Measurements from ENCODE around the gene HMOX1.

The HMOX1 gene

GRCh38 chr22:35409783-35410662 is 29.1 kb downstream of the HMOX1 start:
- DNase-seq = no peak

DNA sequence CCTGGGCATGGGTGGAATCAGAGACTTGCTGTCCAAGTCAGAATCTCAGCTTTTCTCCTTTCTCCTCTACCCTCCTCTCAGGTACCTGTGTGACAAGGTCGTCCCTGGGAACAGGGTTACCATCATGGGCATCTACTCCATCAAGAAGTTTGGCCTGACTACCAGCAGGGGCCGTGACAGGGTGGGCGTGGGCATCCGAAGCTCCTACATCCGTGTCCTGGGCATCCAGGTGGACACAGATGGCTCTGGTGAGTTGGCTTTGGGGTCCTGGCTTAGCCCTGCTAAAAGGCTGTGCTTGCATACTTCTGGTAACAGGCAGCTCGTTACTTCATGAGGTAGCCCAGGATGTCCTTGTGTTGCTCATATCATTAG is 29.8 kb downstream of the HMOX1 start:
- no peak for DNase-seq

GRCh38 chr22:35411102-35411501 is 30.2 kb downstream of the HMOX1 start:
- DNase-seq = no peak

- DNase-seq = no peak
Measured at GRCh38 chr22:35413624-35414023, 32.7 kb downstream of the HMOX1 start.

- DNase-seq = no peak
Measured at GRCh38 chr22:35417606-35418005, 36.7 kb downstream of the HMOX1 start.

GRCh38 chr22:35418088-35418487 is 37.2 kb downstream of the HMOX1 start:
- no peak for DNase-seq

DNA sequence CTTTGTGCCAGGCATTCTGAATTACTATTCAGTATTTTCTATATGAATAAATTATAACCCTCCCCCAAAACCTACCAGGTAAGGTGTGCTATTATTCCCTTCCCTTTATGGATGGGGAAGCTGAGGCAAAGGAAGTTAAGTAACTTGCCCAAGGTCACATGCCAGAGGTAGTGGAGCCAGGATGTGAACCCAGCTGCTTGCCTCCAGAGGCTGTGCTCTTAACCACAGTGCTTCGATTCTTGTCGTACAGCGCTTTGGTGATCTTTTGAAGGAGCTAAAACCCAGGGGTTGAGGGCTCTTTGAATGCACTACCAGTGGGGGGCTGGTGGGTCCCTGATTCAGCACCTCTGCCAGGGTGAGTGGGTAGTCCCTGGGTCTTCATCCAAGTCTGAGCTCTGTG is 37.8 kb downstream of the HMOX1 start:
- DNase-seq = no peak

- DNase-seq = no peak
Measured at GRCh38 chr22:35419756-35420155, 38.9 kb downstream of the HMOX1 start.

DNA sequence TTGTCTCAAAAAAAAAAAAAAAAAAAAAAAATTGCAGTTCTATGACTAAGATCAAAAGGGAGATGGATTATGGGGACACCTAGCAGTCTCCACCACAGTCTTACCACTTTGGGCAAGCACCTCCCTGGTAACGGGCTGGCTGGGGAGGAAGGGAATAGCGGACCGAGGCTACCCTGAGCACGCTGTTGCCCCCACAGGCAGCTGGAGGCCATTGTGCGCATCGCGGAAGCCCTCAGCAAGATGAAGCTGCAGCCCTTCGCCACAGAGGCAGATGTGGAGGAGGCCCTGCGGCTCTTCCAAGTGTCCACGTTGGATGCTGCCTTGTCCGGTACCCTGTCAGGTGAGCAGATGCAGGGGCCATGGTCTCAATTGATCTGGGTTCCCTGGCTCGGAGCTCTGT is 40.2 kb downstream of the HMOX1 start:
- DNase-seq = no peak

DNA sequence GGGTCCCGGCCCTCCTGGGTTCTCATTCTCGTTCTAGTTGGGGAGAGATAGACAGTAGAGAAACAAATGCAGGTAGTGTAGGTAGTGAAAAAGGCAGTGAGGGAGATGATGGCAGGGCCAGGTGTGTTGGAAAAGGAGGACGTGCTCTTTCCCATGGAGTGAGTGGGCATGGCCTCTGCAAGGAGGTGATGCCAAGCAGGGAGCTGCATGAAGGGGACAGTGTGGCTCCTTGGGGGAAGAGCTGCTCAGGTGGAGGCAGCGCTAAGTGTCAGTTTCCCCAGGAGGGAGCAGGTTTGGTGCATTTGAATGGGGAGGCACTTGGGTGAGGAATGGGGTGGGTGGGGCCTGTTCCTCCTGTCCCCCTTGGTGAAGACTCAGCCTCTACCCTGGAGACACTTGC is 41.2 kb downstream of the HMOX1 start:
- DNase-seq = no peak

DNA sequence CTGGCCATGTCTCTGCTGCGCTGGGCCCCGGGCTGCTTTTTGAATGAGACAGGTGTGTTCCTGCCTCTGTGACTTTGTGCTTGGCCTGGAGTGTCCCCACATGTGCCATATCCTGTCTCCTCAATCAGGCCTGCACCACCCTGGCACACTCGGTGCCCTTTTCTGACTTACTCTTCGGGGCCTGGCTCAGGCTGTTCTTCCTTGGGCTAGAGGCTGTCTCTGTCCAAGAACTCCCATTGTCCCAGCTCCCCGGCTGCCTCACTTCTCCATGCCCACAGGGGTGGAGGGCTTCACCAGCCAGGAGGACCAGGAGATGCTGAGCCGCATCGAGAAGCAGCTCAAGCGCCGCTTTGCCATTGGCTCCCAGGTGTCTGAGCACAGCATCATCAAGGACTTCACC is 42.0 kb downstream of the HMOX1 start:
- DNase-seq = no peak

DNA sequence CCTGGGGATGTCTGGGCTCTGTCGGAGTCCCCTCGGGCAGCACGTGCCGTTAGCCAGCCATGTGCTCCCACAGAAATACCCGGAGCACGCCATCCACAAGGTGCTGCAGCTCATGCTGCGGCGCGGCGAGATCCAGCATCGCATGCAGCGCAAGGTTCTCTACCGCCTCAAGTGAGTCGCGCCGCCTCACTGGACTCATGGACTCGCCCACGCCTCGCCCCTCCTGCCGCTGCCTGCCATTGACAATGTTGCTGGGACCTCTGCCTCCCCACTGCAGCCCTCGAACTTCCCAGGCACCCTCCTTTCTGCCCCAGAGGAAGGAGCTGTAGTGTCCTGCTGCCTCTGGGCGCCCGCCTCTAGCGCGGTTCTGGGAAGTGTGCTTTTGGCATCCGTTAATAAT is 43.2 kb downstream of the HMOX1 start:
- DNase-seq = no peak

DNA sequence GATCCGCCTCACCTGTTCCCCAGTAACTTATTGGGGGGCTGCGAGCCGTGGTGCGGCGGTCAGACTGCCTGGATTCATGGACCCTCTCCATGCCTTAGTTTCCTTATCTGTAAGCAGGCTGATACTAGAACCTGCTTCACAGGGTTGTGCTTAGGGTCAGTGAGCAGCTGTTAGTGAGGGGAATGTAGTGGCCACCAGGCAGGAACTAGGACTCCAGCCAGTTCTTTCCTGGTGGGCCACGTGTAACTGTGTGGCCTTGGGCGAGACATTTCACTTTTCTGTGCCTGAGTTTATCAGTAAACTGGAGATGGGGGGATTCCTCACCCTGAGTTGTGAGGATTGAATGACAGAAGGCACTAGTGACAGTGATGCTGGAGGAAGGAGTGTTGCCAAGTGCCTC is 43.9 kb downstream of the HMOX1 start:
- DNase-seq = no peak

GRCh38 chr22:35425546-35425945 is 44.6 kb downstream of the HMOX1 start:
- no peak for DNase-seq

- no peak for DNase-seq
Measured at GRCh38 chr22:35425971-35426800, 45.3 kb downstream of the HMOX1 start.

- no peak for DNase-seq
Measured at GRCh38 chr22:35426801-35427140, 45.9 kb downstream of the HMOX1 start.

GRCh38 chr22:35430897-35431322 is 50.0 kb downstream of the HMOX1 start:
- peak; percentile 87 for DNase-seq

DNA sequence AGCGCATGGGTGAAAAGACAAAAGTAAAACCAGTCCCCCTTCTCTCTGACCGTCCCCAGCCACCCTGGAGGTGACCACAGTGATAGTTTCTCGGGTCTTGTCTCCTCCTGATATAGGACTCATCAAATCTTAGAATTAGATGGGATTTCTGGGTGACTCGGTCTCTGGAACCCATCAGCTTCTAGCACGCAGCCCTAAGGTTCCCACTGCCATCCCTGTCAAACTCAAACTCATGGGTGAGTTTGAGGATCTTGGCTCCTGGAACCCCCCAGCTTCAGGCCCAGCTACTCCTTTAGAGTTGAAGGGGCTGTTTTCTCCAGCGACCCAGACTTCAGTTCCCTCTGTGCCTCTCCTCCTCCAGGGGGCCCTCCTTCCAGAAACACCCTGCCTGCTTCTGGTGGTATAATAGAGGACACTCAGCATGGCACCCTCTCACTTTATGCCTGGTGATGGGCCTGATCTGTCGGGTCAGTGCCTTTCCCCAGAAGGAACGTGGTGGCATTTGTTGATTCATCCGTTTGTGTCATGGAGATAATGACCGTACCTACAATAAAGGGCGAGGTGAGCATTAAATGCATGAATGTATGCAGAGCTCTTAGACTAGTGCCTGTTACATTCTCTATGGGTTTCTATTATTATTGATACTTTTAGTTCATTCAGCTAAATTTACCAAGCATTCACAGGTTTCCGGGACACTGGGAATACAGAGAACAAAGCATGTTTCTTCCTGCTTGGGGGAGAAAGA is 50.8 kb downstream of the HMOX1 start:
- no peak for DNase-seq

DNA sequence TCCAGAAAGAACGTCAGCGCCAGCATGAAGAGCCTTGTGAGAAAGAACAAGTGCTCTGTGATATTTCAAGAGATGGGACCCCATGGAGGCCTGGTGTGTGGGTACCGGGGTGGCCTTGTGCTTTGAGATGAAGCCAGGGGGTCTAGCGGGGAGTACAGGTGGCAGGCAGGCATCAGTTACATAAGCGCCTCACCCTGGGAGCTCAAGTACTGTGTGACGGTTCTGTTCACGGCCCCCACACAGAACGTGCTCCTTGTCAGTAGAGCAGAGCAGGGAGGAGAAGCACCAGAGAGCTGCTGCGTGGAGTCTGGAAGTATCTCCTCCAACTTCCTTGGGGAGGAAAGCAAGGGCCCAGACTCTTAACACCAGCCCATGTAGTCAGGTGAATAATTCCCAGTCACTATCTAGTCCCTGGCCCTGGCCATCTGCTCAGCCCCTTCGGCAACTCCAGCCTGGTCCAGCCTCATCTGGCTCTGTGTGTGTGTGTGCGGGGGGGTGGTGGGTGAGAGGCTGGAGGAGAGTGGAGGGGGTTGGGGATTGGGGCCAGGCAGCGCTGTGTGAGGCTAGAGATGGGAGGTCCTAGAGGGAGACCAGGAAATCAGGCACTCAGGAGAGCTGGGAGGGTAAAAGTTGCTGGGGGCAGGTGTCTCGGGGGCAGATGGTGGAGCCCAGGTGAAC is 51.5 kb downstream of the HMOX1 start:
- no peak for DNase-seq

DNA sequence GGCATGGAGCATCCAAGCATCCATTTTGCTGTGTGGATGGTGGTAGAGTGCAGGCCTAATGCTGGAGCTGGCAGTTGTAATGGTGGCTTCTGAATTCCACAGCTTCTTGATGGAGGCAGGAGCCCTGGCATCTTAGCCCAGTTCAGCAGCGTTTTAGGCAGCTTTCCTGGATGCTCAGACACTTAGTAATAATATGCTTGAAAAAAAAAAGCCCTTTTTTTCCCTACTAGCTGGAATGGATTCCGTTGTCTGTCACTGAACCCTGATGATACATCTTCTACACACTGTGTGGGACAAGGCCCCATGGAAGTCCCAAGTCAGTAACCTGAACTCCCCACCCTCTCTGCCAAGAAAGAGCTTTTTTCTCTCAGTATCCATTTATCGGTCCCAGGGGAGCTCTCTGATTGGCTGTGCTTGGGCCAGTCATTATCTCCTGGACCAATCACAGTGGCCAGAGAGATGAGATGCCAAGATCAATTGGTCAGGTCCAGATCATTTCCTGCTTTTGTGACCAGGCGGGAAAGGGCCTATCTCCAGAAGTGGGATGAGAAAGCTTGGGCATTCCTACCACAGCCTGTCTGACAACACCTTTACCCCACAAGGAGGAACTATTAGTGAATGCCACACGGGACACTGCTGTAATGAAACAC is 53.3 kb downstream of the HMOX1 start:
- DNase-seq = no peak

DNA sequence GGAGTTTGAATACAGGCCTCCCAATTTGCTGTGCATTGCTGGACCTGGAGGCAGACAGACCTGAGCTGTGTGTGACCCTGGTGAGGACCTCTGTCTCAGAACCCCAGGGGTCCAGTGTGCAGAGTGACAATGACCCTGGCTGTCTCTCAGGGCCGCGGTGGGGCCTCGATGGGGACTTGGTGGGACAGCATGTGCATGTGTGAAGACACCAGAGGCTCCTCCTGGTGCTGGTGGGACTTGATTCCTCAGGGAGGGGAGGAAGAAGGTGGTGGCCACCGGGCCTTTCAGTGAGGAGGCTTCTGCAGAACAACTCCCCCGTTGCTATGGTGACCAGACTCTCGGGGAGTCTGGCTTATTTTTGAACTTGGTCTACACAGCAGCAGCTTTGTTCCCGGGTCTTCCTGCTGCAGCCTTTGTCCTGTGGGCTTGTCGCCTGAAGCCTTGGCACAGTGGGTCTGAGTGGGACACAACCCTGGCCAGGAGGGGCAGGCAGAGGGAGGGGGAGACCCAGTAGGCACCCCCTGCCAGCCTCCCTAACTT is 54.4 kb downstream of the HMOX1 start:
- DNase-seq = no peak

DNA sequence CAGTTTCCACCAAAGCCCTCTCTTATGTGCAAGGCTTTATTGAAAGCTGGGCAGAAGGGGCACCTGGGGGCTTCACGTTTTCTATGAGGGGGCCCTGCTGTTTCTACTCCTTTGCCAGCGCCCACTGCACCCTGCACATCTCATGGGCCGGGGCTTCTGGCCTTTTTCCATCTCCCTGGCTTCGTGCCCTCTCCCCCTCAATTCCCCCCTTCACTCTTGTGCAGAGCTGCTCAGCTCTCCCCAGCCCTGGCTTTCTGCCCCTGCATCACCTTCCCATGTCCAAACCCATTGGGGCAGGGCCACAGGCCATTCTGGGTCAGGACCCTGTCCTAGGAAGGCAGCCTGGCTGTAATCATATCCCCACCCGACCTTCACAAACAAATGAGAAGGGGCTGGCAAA is 55.5 kb downstream of the HMOX1 start:
- DNase-seq = no peak

Data from activated CD8-positive, alpha-beta memory T cell treated with anti-CD3 and anti-CD28 coated beads for 24 hours (primary cell).